Right lobe of liver (tissue), 4 donors: ENCODE data around the gene KIF13A.

ENCODE experiments used
- POLR2A ChIP-seq: fragments of 450-650 bp; IDR thresholded peaks from one replicate; pipeline ENCODE4 v1.6.1; 2017; ENCODE audit warnings: antibody characterized with exemption, mild to moderate bottlenecking
- TF ChIP-seq, protein P1 (sequence below), 4 donors: fragments of 200-600 bp in 3 of 4; fragments of 450-650 bp in 1 of 4; IDR thresholded peaks; one replicate each; pipeline versions ENCODE4 v1.5.1 to v1.8.0; 2016 to 2022; ENCODE audit warnings: antibody characterized with exemption in 4 of 4, mild to moderate bottlenecking in 2 of 4
- donor health status: DM: no; HTN: no; CAD: no.
- donor health status: DM: no; HTN: no; CAD: no.
- donor health status: DM: no; HTN: yes; CAD: no.

DNA sequence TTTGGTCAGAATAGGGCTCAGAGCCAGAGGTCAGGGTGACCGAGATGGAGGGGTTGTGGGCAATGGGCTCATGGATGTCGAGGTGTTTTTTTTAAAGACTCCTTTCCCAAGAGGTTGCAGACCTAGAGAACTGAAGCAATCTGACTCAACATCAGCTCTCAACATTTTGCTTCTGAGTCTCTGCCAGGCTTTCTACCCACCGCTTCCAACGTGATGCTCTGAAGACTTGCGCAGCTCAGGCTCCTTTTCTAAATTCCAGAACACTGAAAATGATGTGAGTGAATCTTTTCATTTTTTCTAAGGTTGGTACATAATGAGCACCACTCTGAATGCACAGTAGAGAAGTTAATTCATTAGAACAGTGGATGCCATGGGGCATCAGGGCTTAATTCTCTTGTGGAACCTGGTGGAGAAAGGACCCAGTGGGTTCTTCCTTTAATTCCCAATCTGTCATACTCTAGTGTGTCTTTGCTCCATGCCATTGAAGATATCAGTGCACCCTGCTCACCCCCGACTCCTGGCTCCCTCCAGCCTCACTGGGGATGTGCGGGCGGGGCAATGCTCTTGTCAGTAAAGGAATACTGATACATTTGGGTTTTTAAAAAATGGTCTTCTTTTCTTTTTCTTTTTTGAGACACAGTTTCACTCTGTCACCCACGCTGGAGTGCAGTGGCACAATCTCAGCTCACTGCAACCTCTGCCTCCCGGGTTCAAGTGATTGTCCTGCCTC, 17.0 kb upstream of the KIF13A start:
- TF ChIP-seq, protein P1, sequence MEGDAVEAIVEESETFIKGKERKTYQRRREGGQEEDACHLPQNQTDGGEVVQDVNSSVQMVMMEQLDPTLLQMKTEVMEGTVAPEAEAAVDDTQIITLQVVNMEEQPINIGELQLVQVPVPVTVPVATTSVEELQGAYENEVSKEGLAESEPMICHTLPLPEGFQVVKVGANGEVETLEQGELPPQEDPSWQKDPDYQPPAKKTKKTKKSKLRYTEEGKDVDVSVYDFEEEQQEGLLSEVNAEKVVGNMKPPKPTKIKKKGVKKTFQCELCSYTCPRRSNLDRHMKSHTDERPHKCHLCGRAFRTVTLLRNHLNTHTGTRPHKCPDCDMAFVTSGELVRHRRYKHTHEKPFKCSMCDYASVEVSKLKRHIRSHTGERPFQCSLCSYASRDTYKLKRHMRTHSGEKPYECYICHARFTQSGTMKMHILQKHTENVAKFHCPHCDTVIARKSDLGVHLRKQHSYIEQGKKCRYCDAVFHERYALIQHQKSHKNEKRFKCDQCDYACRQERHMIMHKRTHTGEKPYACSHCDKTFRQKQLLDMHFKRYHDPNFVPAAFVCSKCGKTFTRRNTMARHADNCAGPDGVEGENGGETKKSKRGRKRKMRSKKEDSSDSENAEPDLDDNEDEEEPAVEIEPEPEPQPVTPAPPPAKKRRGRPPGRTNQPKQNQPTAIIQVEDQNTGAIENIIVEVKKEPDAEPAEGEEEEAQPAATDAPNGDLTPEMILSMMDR (IDR thresholded peaks at IDR 0.05) = no peak
- TF ChIP-seq POLR2A = no peak
